HUES48 (cell line): ENCODE measurements around the gene JOSD1.

Experiments used
- H3K27ac ChIP-seq: one replicate; pipeline ENCODE4 v1.7.0; 2013; ENCODE audit warnings: low read depth, low read length, inconsistent platforms
- H3K27me3 ChIP-seq: 2 replicates; pipeline ENCODE4 v1.6.1; 2013; ENCODE audit warnings: mild to moderate bottlenecking, low read length; ENCODE audit not compliant: control insufficient read depth, insufficient read depth
- H3K36me3 ChIP-seq: 2 replicates; pipeline ENCODE4 v1.6.1; 2013; ENCODE audit warnings: low read length; ENCODE audit not compliant: control insufficient read depth, insufficient read depth
- H3K4me1 ChIP-seq: 2 replicates; pipeline ENCODE4 v1.6.1; 2013; ENCODE audit warnings: mild to moderate bottlenecking, low read length; ENCODE audit not compliant: control insufficient read depth, insufficient read depth
- H3K4me3 ChIP-seq: 2 replicates; pipeline ENCODE4 v1.5.1; 2013; ENCODE audit warnings: mild to moderate bottlenecking, low read depth, low read length
- H3K9ac ChIP-seq: 2 replicates; pipeline ENCODE4 v1.6.1; 2013; ENCODE audit warnings: mild to moderate bottlenecking, low read depth, low read length, moderate library complexity
- H3K9me3 ChIP-seq: 2 replicates; pipeline ENCODE4 v1.6.1; 2013; ENCODE audit warnings: low read length; ENCODE audit not compliant: control insufficient read depth, insufficient read depth

JOSD1 gene

GRCh38 chr22:38699143-38699542 lies 1.6 kb downstream of the JOSD1 start:
- peak overlapping the region; percentile 98 for H3K4me3 ChIP-seq
- peaks cover 16% of the 10 kb centered on the region for H3K4me1 ChIP-seq
- H3K27ac ChIP-seq = no peak overlapping the region
- H3K9me3 ChIP-seq = no peaks in the 10 kb centered on the region
- H3K36me3 ChIP-seq = peaks cover 9% of the 10 kb centered on the region; the same call in 1 of the 2 replicates
- no peaks in the 10 kb centered on the region for H3K27me3 ChIP-seq
- 0 out of 2 replicates have a peak overlapping the region, but pooled peaks have one; percentile 93 for H3K9ac ChIP-seq

DNA sequence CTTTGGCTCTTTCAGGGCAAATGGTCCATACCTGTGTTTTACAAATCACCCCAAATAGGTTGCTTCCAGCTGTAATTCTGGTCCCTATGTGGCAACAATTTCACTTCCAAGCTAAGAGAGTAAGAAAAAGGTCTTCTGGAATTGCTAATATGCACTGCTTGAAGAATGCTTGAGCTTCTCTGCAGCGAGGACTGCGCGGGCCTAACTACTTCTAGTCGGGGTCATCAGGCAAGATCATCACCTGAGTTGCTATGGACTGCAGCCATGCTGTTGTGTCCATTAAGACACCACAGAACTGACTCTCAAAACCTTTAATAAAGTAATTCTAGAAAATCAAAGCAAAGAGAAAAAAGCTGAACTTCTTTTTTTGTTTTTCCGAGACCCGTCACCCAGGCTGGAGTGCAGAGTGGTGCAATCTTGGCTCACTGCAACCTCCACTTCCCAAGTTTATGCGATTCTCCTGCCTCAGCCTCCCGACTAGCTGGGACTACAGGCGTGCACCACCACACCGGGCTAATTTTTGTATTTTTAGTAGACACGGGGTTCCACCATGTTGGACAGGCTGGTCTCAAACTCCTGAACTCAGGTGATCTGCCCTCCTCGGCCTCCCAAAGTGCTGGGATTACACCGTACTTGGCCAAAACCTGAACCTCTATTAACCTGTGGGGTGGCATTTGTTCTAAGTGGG lies 2.2 kb downstream of the JOSD1 start:
- Histone ChIP-seq H3K36me3 (peaks cover 9% of the 10 kb centered on the region; the same call in 1 of the 2 replicates), H3K9ac (no peak overlapping the region)

DNA sequence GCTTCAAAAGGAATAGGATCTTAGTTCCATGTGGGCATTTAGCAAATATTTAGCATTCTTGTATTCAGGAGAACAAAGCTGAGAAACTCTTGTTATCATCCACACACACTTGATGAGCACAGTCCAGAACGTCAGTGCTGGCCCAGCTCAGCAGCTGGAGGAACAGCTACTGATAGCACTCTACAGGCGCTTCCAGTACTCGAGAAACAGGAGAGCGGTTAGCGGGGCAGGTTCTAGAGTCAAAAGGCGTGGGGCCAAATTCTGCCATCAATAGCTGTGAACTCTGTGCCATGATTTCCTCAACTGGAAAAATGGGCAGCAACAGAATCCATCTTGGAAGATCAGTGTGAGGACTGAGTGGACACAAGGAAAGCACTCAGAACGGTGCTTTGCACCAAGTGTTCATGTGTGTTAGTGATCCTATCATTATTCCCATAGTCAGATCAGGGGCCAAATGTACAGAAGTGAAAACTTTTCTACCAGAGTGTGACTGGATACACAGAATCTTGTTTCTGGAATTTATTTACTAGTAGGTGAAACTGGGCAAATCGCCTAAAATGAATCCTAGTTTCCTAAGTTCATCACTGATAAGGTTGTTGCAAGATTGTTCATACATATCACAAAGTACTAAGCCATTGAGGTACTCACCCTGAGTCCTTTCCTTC lies 3.2 kb downstream of the JOSD1 start:
- peak overlapping the region; percentile 77 for H3K27ac ChIP-seq
- H3K4me1 ChIP-seq = peaks cover 16% of the 10 kb centered on the region
- H3K9ac ChIP-seq = no peak overlapping the region
- H3K27me3 ChIP-seq = no peaks in the 10 kb centered on the region
- H3K4me3 ChIP-seq = no peak overlapping the region
- H3K36me3 ChIP-seq = peaks cover 16% of the 10 kb centered on the region; the same call in 1 of the 2 replicates
- no peaks in the 10 kb centered on the region for H3K9me3 ChIP-seq

More for the DNA sequence above, 2.2 kb downstream of the JOSD1 start:
- Histone ChIP-seq H3K27ac (no peak overlapping the region), H3K4me3 (peak overlapping the region; percentile 98; the same call in 1 of the 2 replicates), H3K9me3 (no peaks in the 10 kb centered on the region), H3K4me1 (peaks cover 16% of the 10 kb centered on the region), H3K27me3 (no peaks in the 10 kb centered on the region)

- no peaks in the 10 kb centered on the region for H3K9me3 ChIP-seq
- H3K4me1 ChIP-seq = peaks cover 16% of the 10 kb centered on the region
- peaks cover 22% of the 10 kb centered on the region; the same call in 1 of the 2 replicates for H3K36me3 ChIP-seq
- H3K27ac ChIP-seq = peak overlapping the region; percentile 77
- H3K27me3 ChIP-seq = no peaks in the 10 kb centered on the region
- H3K9ac ChIP-seq = no peak overlapping the region
- H3K4me3 ChIP-seq = no peak overlapping the region
Measured at GRCh38 chr22:38696606-38697424, 3.9 kb downstream of the JOSD1 start.

DNA sequence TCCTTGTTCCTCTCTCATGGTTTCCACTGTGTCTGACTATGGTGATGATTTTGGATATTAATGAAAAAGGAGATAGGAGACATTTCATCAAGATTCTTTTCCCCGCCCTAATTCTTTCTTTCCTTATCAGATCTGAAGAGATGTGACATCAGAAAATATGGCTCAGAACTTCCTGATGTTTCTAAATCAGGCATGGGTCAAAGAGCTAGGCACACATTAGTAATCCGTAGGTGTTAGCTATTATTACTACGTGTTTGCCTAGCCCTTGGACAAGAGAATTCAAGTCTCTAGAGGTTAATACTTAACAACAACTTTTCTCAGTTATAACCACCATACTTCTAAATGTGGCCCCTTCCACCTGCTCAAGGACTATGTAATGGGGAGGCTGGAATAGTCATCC lies 5.8 kb downstream of the JOSD1 start:
- Histone ChIP-seq H3K36me3 (peaks cover 26% of the 10 kb centered on the region; the same call in 1 of the 2 replicates), H3K9me3 (no peaks in the 10 kb centered on the region), H3K4me3 (no peak overlapping the region), H3K4me1 (peaks cover 12% of the 10 kb centered on the region), H3K27ac (no peak overlapping the region), H3K27me3 (no peaks in the 10 kb centered on the region), H3K9ac (no peak overlapping the region)

DNA sequence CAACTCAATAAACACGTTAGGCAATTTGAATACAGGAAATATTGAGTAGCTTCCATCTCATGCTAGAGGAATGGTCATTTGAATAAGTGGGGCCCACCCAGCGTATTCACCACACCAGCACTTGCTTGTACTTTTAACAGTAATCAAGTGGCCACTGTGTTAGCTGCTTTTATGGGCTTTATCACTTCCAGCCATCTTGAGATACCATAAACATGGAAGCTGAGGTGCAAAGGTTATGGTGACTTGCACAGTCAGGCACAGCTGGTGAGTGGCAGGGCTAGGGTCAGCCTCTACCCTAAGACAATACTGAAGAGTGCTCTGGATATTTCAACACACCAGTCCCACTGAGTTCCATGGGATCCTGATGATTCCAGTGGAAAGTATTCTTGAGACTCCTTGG lies 6.7 kb downstream of the JOSD1 start:
- H3K36me3 ChIP-seq = peaks cover 32% of the 10 kb centered on the region; the same call in 1 of the 2 replicates
- no peak overlapping the region for H3K27ac ChIP-seq
- H3K27me3 ChIP-seq = no peaks in the 10 kb centered on the region
- H3K9me3 ChIP-seq = no peaks in the 10 kb centered on the region
- peaks cover 4% of the 10 kb centered on the region; the same call in 1 of the 2 replicates for H3K4me1 ChIP-seq
- no peak overlapping the region for H3K4me3 ChIP-seq
- no peak overlapping the region for H3K9ac ChIP-seq

DNA sequence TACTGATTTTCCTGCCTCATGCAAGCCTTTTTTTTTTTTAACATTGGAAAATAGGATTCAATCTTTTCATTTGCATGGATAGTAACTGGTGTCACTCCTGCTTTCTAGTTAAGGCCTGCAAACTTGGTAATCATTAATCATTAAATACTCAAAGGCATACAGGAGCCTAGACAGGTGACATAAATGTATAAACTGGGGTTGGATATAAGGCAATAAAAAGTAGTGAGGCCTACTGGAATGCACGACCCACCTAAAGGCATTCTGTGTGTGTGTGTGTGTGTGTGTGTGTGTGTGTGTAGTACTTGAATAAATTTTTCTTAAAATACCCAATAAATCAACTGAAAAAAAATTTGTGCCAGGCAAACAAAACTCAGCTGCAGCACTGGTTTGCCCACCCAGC lies 11.1 kb downstream of the JOSD1 start:
- H3K36me3 ChIP-seq = peaks cover 61% of the 10 kb centered on the region
- H3K4me1 ChIP-seq = no peaks in the 10 kb centered on the region
- no peaks in the 10 kb centered on the region for H3K9me3 ChIP-seq
- H3K27me3 ChIP-seq = no peaks in the 10 kb centered on the region
- no peak overlapping the region for H3K4me3 ChIP-seq
- H3K27ac ChIP-seq = no peak overlapping the region
- H3K9ac ChIP-seq = no peak overlapping the region

GRCh38 chr22:38685761-38686160 lies 15.0 kb downstream of the JOSD1 start:
- no peak overlapping the region for H3K27ac ChIP-seq
- no peak overlapping the region for H3K9ac ChIP-seq
- H3K9me3 ChIP-seq = peaks cover 6% of the 10 kb centered on the region
- no peaks in the 10 kb centered on the region for H3K27me3 ChIP-seq
- no peak overlapping the region for H3K4me3 ChIP-seq
- peaks cover 62% of the 10 kb centered on the region for H3K36me3 ChIP-seq
- H3K4me1 ChIP-seq = no peaks in the 10 kb centered on the region

DNA sequence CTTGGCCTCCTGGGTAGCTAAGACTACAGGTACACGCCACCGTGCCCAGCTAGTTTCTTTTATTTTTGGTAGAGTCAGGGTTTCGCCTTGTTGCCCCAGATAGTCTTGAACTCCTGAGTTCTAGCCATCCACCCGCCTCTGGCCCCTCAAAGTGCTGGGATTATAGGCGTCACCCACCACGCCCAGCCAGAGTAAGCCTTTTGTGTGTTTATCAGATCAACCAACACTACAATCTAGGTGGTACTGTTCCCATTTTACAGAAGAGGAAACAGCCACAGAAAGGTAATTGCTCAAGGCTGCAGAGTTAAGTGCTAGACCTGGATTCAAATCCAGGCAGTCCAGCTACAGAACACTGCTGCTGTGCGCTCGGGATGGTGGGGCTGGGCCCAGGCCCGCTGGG lies 15.8 kb downstream of the JOSD1 start:
- Histone ChIP-seq H3K27me3 (no peaks in the 10 kb centered on the region), H3K9me3 (peaks cover 6% of the 10 kb centered on the region), H3K36me3 (peaks cover 60% of the 10 kb centered on the region), H3K4me1 (no peaks in the 10 kb centered on the region), H3K4me3 (no peak overlapping the region), H3K9ac (no peak overlapping the region), H3K27ac (no peak overlapping the region)

- peak within 1 kb of the TSS; percentile 94 for H3K9ac ChIP-seq
- peak within 1 kb of the TSS; percentile 70 for H3K27ac ChIP-seq
Measured at GRCh38 chr22:38681582-38682335, 19.0 kb downstream of the JOSD1 start, which contains the start of gene TOMM22. TOMM22 (plus strand) TSS chr22:38681957; CDS start chr22:38681979, 22 bp downstream.

More at GRCh38 chr22:38681582-38682335, 19.0 kb downstream of the JOSD1 start, which contains the start of gene TOMM22:
- H3K27me3 ChIP-seq = no peaks in the 10 kb centered on the region
- peaks cover 36% of the 10 kb centered on the region for H3K36me3 ChIP-seq
- no peaks in the 10 kb centered on the region for H3K4me1 ChIP-seq
- H3K9me3 ChIP-seq = peaks cover 6% of the 10 kb centered on the region
- peak within 1 kb of the TSS; percentile 97 for H3K4me3 ChIP-seq
